HG03558 (cell line): ENCODE measurements around the gene TP53TG5.

Experiments
- ATAC-seq: cut with Tn5 transposase; IDR thresholded peaks from one replicate; pipeline ENCODE4 v1.9.1; 2021; ENCODE audit warnings: moderate number of reproducible peaks; ENCODE audit not compliant: unreplicated experiment; ENCODE audit errors: extremely low read depth

The TP53TG5 gene

GRCh38 chr20:45347936-45348778 is 30.0 kb downstream of the TP53TG5 start, which contains the start of gene SDC4:
Gene SDC4, minus strand, starts transcription at chr20:45348424. Its CDS starts 40 bp downstream, at chr20:45348384.
- ATAC-seq, result no peak

- no peak for ATAC-seq
Observed at GRCh38 chr20:45347297-45347935, 30.7 kb downstream of the TP53TG5 start.

GRCh38 chr20:45346851-45347250 is 31.3 kb downstream of the TP53TG5 start:
- ATAC-seq, result no peak

GRCh38 chr20:45346291-45346718 is 31.8 kb downstream of the TP53TG5 start:
- no peak for ATAC-seq

GRCh38 chr20:45345104-45345936 is 32.8 kb downstream of the TP53TG5 start:
- no peak for ATAC-seq

GRCh38 chr20:45344168-45344860 is 33.8 kb downstream of the TP53TG5 start:
- no peak for ATAC-seq

- no peak for ATAC-seq
Observed at GRCh38 chr20:45343532-45344167, 34.5 kb downstream of the TP53TG5 start.

- ATAC-seq, result no peak
Observed at GRCh38 chr20:45342855-45343531, 35.1 kb downstream of the TP53TG5 start.

- ATAC-seq, result no peak
Observed at GRCh38 chr20:45341939-45342854, 35.9 kb downstream of the TP53TG5 start.

GRCh38 chr20:45341579-45341938 is 36.6 kb downstream of the TP53TG5 start:
- no peak for ATAC-seq

GRCh38 chr20:45340951-45341350 is 37.2 kb downstream of the TP53TG5 start:
- no peak for ATAC-seq

- ATAC-seq, result no peak
Observed at GRCh38 chr20:45340236-45340847, 37.8 kb downstream of the TP53TG5 start.

- ATAC-seq, result no peak
Observed at GRCh38 chr20:45339799-45340198, 38.3 kb downstream of the TP53TG5 start.

- ATAC-seq, result no peak
Observed at GRCh38 chr20:45339084-45339483, 39.0 kb downstream of the TP53TG5 start.

GRCh38 chr20:45338121-45339030 is 39.7 kb downstream of the TP53TG5 start:
- ATAC-seq, result no peak

- no peak for ATAC-seq
Observed at GRCh38 chr20:45337367-45338120, 40.6 kb downstream of the TP53TG5 start.
